ENCODE results near the gene MAU2. TPM values are rescaled to one million over a fixed set of nuclear protein-coding genes. Genes with fewer than 3 reads are reported as not detected.

The MAU2 gene
- total RNA-seq, 1 donor from 2014 or later, result 55.2 TPM

DNA sequence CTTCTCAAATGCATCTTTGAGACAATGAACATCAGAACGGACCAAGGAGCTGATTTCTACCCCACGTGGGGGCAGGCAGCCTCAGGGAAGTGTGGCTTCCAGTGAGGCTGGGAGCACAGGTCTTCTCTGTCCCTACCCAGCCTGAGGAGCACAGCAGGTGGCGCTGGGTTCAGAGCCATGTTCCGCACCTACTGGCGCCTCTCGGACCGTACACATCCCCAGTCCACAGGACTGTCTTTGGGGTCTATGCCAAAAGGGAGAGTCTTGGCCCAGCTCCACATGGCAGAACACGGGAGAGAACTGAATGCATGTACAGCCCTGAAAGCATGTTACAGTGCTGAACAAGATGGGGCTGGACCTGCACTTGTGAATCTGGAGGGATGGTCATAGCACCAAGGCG is 22.9 kb upstream of the MAU2 start:
- no peak for TF ChIP-seq POLR2AphosphoS5 (IDR thresholded peaks at IDR 0.05; ENCODE audit: insufficient read depth in 1 of 2, low read depth in 1 of 2)
- TF ChIP-seq POLR2A (IDR thresholded peaks at IDR 0.05), result no peak
- TF ChIP-seq, protein P1, sequence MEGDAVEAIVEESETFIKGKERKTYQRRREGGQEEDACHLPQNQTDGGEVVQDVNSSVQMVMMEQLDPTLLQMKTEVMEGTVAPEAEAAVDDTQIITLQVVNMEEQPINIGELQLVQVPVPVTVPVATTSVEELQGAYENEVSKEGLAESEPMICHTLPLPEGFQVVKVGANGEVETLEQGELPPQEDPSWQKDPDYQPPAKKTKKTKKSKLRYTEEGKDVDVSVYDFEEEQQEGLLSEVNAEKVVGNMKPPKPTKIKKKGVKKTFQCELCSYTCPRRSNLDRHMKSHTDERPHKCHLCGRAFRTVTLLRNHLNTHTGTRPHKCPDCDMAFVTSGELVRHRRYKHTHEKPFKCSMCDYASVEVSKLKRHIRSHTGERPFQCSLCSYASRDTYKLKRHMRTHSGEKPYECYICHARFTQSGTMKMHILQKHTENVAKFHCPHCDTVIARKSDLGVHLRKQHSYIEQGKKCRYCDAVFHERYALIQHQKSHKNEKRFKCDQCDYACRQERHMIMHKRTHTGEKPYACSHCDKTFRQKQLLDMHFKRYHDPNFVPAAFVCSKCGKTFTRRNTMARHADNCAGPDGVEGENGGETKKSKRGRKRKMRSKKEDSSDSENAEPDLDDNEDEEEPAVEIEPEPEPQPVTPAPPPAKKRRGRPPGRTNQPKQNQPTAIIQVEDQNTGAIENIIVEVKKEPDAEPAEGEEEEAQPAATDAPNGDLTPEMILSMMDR (IDR thresholded peaks at IDR 0.05), result no peak
- H3K4me1 ChIP-seq, result no peaks in the 10 kb centered on the region
- no peaks in the 10 kb centered on the region for H3K9me3 ChIP-seq
- no peak for DNase-seq (ENCODE audit: extremely low spot score in 2 of 2)
- H3K36me3 ChIP-seq, result peaks cover 0 to 50% of the 10 kb centered on the region in 2 donors
- H3K27me3 ChIP-seq, result no peaks in the 10 kb centered on the region
- no peak overlapping the region for H3K4me3 ChIP-seq
- intact Hi-C loops (cut with DNase I), result no loop called here
- no peak overlapping the region for H3K27ac ChIP-seq

DNA sequence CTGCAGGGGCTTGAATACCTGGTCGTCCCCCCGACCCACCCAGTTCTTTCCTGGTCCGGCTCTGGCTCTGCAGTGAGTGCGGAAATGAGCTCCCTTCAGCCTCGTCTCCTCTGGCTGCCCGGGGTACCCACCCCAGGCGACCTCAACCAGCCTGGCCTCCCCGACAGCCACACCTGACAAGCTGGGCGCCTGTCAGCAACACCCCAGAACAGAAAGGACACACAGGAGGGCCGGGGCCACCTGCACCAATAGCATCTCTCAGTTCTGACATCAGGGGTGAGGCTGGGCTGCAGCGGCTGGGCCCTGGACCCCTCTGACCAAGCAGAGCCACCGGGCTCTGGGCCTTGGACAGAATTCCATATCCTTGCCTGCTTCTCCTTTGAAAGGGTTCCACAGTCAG is 20.0 kb upstream of the MAU2 start:
- TF ChIP-seq POLR2AphosphoS5 (IDR thresholded peaks at IDR 0.05; ENCODE audit: insufficient read depth in 1 of 2, low read depth in 1 of 2) (no peak), POLR2A (IDR thresholded peaks at IDR 0.05) (no peak)
- TF ChIP-seq, protein P1 (IDR thresholded peaks at IDR 0.05), result no peak
- Histone ChIP-seq H3K27ac (no peak overlapping the region), H3K36me3 (peaks cover 0 to 50% of the 10 kb centered on the region in 2 donors), H3K9me3 (no peaks in the 10 kb centered on the region), H3K4me1 (no peaks in the 10 kb centered on the region), H3K4me3 (no peak overlapping the region), H3K27me3 (no peaks in the 10 kb centered on the region)
- intact Hi-C loops (cut with DNase I), result no loop called here
- DNase-seq (ENCODE audit: extremely low spot score in 2 of 2), result no peak

DNA sequence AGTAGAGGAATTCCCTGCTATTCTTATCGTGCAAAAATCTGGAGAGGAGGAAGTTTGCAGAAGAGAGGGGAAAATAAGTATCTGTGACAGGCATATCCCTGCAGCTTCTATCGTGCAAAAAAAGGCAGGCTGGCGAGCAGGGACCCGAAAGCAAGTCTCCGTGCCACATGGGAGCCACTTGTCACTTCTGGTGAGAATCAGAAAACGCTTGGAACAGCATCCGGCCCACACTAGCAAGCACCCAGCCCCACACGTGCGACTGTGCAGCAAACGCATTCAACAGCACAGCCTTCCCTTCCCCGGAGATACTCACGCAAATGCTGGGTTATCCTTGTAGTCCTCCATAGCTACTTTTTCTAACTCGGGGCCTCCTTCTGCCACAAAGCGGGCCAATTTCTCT is 17.2 kb upstream of the MAU2 start:
- no peak for DNase-seq (ENCODE audit: extremely low spot score in 2 of 2)
- Histone ChIP-seq H3K27me3 (no peaks in the 10 kb centered on the region), H3K4me3 (no peak overlapping the region), H3K4me1 (no peaks in the 10 kb centered on the region), H3K36me3 (peaks cover 0 to 65% of the 10 kb centered on the region in 2 donors), H3K9me3 (no peaks in the 10 kb centered on the region), H3K27ac (no peak overlapping the region)
- no peak for TF ChIP-seq POLR2AphosphoS5 (IDR thresholded peaks at IDR 0.05; ENCODE audit: insufficient read depth in 1 of 2, low read depth in 1 of 2)
- no peak for TF ChIP-seq POLR2A (IDR thresholded peaks at IDR 0.05)
- TF ChIP-seq, protein P1 (IDR thresholded peaks at IDR 0.05), result no peak
- intact Hi-C loops (cut with DNase I), result no loop called here

DNA sequence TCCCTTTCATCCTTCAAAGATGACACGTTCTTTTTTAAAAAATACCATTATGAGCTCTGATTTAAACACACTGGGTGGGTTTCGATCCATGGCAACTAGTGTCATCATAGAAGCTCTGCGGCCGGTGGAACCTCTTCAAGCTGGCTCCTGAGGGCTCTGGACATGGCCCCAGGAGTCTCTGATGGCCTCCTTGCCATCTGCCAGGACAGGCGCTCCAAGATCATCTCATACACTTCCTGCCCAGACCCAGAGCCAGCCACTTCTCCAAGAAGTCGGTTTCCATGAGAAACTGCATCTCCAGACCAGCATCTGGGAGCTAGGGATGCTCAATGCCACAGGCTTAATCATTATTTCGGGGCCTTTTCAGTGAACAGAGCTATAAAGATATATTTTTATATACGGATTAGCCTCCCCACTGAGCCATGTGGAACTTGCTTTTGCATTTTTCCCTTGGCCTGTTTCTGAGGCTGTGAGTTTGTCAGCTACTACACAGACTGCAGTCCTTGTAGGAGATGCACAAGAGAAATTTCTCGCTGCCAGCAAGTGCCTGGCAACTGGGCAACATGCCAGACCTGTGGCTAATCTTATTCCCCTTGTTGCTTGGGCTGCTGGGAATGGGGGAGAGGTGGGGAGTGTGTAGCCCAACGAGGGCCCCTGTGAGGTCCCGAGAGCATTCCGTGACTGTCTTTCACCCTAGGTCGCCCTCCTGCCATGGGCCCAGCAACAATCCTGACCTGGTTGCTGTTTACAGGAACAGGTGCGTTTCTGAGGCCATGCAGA is 16.3 kb upstream of the MAU2 start:
- Histone ChIP-seq H3K27me3 (no peaks in the 10 kb centered on the region), H3K36me3 (peaks cover 0 to 72% of the 10 kb centered on the region in 2 donors), H3K9me3 (no peaks in the 10 kb centered on the region), H3K4me3 (no peak overlapping the region), H3K4me1 (no peaks in the 10 kb centered on the region), H3K27ac (no peak overlapping the region)
- TF ChIP-seq, protein P1 (IDR thresholded peaks at IDR 0.05), result no peak
- TF ChIP-seq POLR2AphosphoS5 (IDR thresholded peaks at IDR 0.05; ENCODE audit: insufficient read depth in 1 of 2, low read depth in 1 of 2) (no peak), POLR2A (IDR thresholded peaks at IDR 0.05) (no peak)
- DNase-seq (ENCODE audit: extremely low spot score in 2 of 2), result no peak
- intact Hi-C loops (cut with DNase I), result no loop called here

DNA sequence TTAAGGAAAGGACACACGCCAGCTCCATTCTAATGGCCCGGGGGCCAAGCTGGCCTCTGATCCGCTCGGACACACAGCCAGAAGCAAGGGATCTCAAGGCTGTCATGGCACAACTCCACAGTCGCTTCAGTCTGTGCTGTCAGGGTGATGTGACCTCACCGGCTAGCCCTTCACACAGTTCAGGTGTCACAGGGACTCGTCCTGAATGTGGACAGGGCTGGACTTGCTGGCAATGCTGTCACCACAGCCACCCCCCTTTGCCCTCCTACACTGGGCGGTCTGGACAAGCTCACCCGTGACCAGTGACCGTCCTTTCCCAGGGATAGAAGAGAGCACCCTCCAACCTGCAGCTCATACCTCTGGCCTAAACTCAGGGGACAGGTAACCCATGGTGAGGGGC is 15.6 kb upstream of the MAU2 start:
- Histone ChIP-seq H3K27ac (no peak overlapping the region), H3K27me3 (no peaks in the 10 kb centered on the region), H3K4me3 (no peak overlapping the region), H3K9me3 (no peaks in the 10 kb centered on the region), H3K4me1 (no peaks in the 10 kb centered on the region), H3K36me3 (peaks cover 0 to 78% of the 10 kb centered on the region in 2 donors)
- DNase-seq (ENCODE audit: extremely low spot score in 2 of 2), result no peak
- TF ChIP-seq POLR2A (IDR thresholded peaks at IDR 0.05) (no peak), POLR2AphosphoS5 (IDR thresholded peaks at IDR 0.05; ENCODE audit: insufficient read depth in 1 of 2, low read depth in 1 of 2) (no peak)
- TF ChIP-seq, protein P1 (IDR thresholded peaks at IDR 0.05), result no peak
- intact Hi-C loops (cut with DNase I), result no loop called here
